H1 (cell line): Measurements from ENCODE around the gene CTU1. TPM values are rescaled to one million over a fixed set of nuclear protein-coding genes. Genes with fewer than 3 reads are reported as not detected.
A peak's percentile ranks its signal among the peaks of the same experiment; 100 is the strongest.

Experiments
- CTCF ChIA-PET: fragments of 300-600 bp; sonication (Branson Sonifier 250); formaldehyde crosslinking; loops from one replicate; lab custom pipeline; 2021; ENCODE audit not compliant: partially characterized antibody; lab: Charles Lee
- POLR2A ChIA-PET: fragments of 300-600 bp; sonication (Branson Sonifier 250); formaldehyde crosslinking; loops from one replicate; lab custom pipeline; 2021; ENCODE audit warnings: inconsistent platforms; ENCODE audit not compliant: partially characterized antibody; lab: Charles Lee
- DNase-seq, 2 experiments: peaks; one replicate each; pipeline versions ENCODE4 v3.0.0 to v3.0.0-alpha.2; 2010 to 2022; ENCODE audit warnings: low spot score in 2 of 2, low read depth in 1 of 2, mixed read lengths in 1 of 2
- FAIRE-seq: peaks from 2 replicates; lab custom pipeline; 2011; peaks lifted over from hg19 to GRCh38; lab: Jason Lieb, UNC
- H2AFZ ChIP-seq: 2 replicates; pipeline ENCODE4 v1.8.1; 2012; ENCODE audit warnings: low read length, inconsistent platforms
- H2AK5ac ChIP-seq: 2 replicates; pipeline ENCODE4 v1.6.1; 2013; ENCODE audit warnings: low read depth, low read length
- H2BK120ac ChIP-seq: replicated peaks from 2 replicates; pipeline ENCODE3; 2013; ENCODE audit warnings: low read depth, low read length, inconsistent platforms
- H2BK12ac ChIP-seq: 2 replicates; pipeline ENCODE4 v1.6.1; 2013; ENCODE audit warnings: low read depth, low read length
- H2BK15ac ChIP-seq: 2 replicates; pipeline ENCODE4 v1.6.1; 2013; ENCODE audit warnings: low read length
- H2BK20ac ChIP-seq: 2 replicates; pipeline ENCODE4 v1.6.1; 2013; ENCODE audit warnings: low read length
- H2BK5ac ChIP-seq: 2 replicates; pipeline ENCODE4 v1.6.1; 2013; ENCODE audit warnings: low read depth, low read length
- H3K14ac ChIP-seq: 2 replicates; pipeline ENCODE4 v1.6.1; 2013; ENCODE audit warnings: inconsistent platforms; ENCODE audit not compliant: insufficient read length
- H3K18ac ChIP-seq: 2 replicates; pipeline ENCODE4 v1.6.1; 2013; ENCODE audit warnings: low read length; ENCODE audit errors: extremely low read depth
- H3K23ac ChIP-seq: 2 replicates; pipeline ENCODE4 v1.6.1; 2013; ENCODE audit warnings: inconsistent platforms; ENCODE audit not compliant: insufficient read length
- H3K23me2 ChIP-seq: 2 replicates; pipeline ENCODE4 v1.6.1; 2013; ENCODE audit warnings: low read depth, low read length
- H3K27ac ChIP-seq: 2 replicates; pipeline ENCODE4 v1.6.1; 2011; ENCODE audit warnings: low read depth, low read length, inconsistent platforms
- H3K27me3 ChIP-seq, 4 experiments: replicated peaks in 1 of 4; 1 replicate in 1 of 4; 2 replicates in 3 of 4; pipeline versions ENCODE4 v1.6.1 to v1.8.1; 2011 to 2013; ENCODE audit warnings: low read length in 3 of 4, mild to moderate bottlenecking in 3 of 4, inconsistent platforms in 2 of 4, mixed read lengths in 2 of 4, moderate library complexity in 1 of 4; ENCODE audit not compliant: control insufficient read depth in 3 of 4, insufficient read depth in 3 of 4; ENCODE audit errors: extremely low read depth in 1 of 4
- H3K36me3 ChIP-seq, 4 experiments: 2 replicates each; pipeline versions ENCODE4 v1.6.1 to v1.8.1; 2011 to 2013; ENCODE audit warnings: mild to moderate bottlenecking in 4 of 4, low read length in 3 of 4, moderate library complexity in 2 of 4, control low read depth in 1 of 4, inconsistent platforms in 1 of 4; ENCODE audit not compliant: insufficient read depth in 4 of 4, control insufficient read depth in 2 of 4
- H3K4ac ChIP-seq: replicated peaks from 2 replicates; pipeline ENCODE3; 2013; ENCODE audit warnings: low read length, low read depth, mixed read lengths, inconsistent platforms; ENCODE audit not compliant: insufficient read length
- H3K4me1 ChIP-seq, 4 experiments: replicated peaks in 1 of 4; 1 replicate in 1 of 4; 2 replicates in 3 of 4; pipeline versions ENCODE4 v1.6.1 to v1.8.1; 2011 to 2013; ENCODE audit warnings: low read length in 3 of 4, inconsistent platforms in 2 of 4, mixed read lengths in 1 of 4; ENCODE audit not compliant: insufficient read depth in 4 of 4, control insufficient read depth in 3 of 4
- H3K4me2 ChIP-seq, 2 experiments: 2 replicates each; pipeline versions ENCODE4 v1.6.1 to v1.8.1; 2011 to 2013; ENCODE audit warnings: low read depth in 2 of 2, low read length in 2 of 2, control low read depth in 1 of 2, inconsistent platforms in 1 of 2, mild to moderate bottlenecking in 1 of 2; ENCODE audit not compliant: insufficient read depth in 1 of 2
- H3K4me3 ChIP-seq, 4 experiments: fragments of 200-600, 300-600 bp in 1 of 4; sonication (generic), shearing (Covaris generic), sonication (Bioruptor Twin) in 1 of 4; 2 replicates each; pipeline versions ENCODE4 v1.5.1 to v1.8.1; 2011 to 2016; ENCODE audit warnings: low read length in 4 of 4, low read depth in 3 of 4, control low read depth in 2 of 4, inconsistent platforms in 2 of 4, mild to moderate bottlenecking in 2 of 4, mixed read lengths in 1 of 4, moderate library complexity in 1 of 4; ENCODE audit not compliant: insufficient read depth in 2 of 4; ENCODE audit errors: extremely low read depth in 1 of 4
- H3K56ac ChIP-seq: replicated peaks from 2 replicates; pipeline ENCODE3; 2013; ENCODE audit warnings: low read depth, mild to moderate bottlenecking, mixed read lengths, low read length, inconsistent platforms; ENCODE audit not compliant: insufficient read length
- H3K79me1 ChIP-seq: 2 replicates; pipeline ENCODE4 v1.6.1; 2013; ENCODE audit warnings: low read depth, low read length, control low read depth
- H3K79me2 ChIP-seq, 2 experiments: 2 replicates each; pipeline versions ENCODE4 v1.6.1 to v1.8.1; 2012 to 2013; ENCODE audit warnings: low read length in 2 of 2, mild to moderate bottlenecking in 2 of 2, inconsistent platforms in 1 of 2; ENCODE audit not compliant: insufficient read depth in 2 of 2, control insufficient read depth in 1 of 2
- H3K9ac ChIP-seq, 4 experiments: replicated peaks in 1 of 4; 1 replicate in 1 of 4; 2 replicates in 3 of 4; pipeline versions ENCODE4 v1.6.1 to v1.8.1; 2011 to 2013; ENCODE audit warnings: low read depth in 3 of 4, low read length in 3 of 4, control low read depth in 2 of 4, mild to moderate bottlenecking in 2 of 4, moderate library complexity in 2 of 4, inconsistent platforms in 1 of 4; ENCODE audit errors: extremely low read depth in 1 of 4
- H3K9me3 ChIP-seq, 2 experiments: 2 replicates each; pipeline versions ENCODE4 v1.6.1 to v1.8.1; 2012 to 2013; ENCODE audit warnings: mild to moderate bottlenecking in 2 of 2, moderate library complexity in 2 of 2, control low read depth in 1 of 2, inconsistent platforms in 1 of 2, low read depth in 1 of 2, low read length in 1 of 2, mixed read lengths in 1 of 2; ENCODE audit not compliant: insufficient read depth in 2 of 2
- H4K20me1 ChIP-seq, 2 experiments: replicated peaks in 1 of 2; 2 replicates each; pipeline versions ENCODE3 to v1.8.1; 2011 to 2013; ENCODE audit warnings: inconsistent platforms in 2 of 2, low read length in 2 of 2, mild to moderate bottlenecking in 1 of 2; ENCODE audit not compliant: insufficient read depth in 2 of 2, control insufficient read depth in 1 of 2
- H4K5ac ChIP-seq: 2 replicates; pipeline ENCODE4 v1.6.1; 2013; ENCODE audit warnings: low read length, low read depth, mixed read lengths, inconsistent platforms; ENCODE audit not compliant: insufficient read length
- H4K8ac ChIP-seq: 2 replicates; pipeline ENCODE4 v1.8.0; 2013; ENCODE audit warnings: mild to moderate bottlenecking, moderate library complexity, low read length, inconsistent platforms; ENCODE audit not compliant: insufficient read depth; ENCODE audit errors: extremely low read depth
- H4K91ac ChIP-seq: replicated peaks from 2 replicates; pipeline ENCODE3; 2013; ENCODE audit warnings: low read length, mixed read lengths, inconsistent platforms; ENCODE audit not compliant: insufficient read length
- EP300 ChIP-seq, 2 experiments: IDR thresholded peaks; 1 replicate in 1 of 2; 2 replicates in 1 of 2; pipeline ENCODE4 v1.6.1; 2011 to 2012; ENCODE audit warnings: low read depth in 2 of 2, low read length in 2 of 2, mild to moderate bottlenecking in 2 of 2, borderline replicate concordance in 1 of 2, inconsistent platforms in 1 of 2, moderate library complexity in 1 of 2
- HDAC6 ChIP-seq: IDR thresholded peaks from one replicate; pipeline ENCODE4 v1.7.1; 2012; ENCODE audit warnings: low read depth, mild to moderate bottlenecking, inconsistent platforms, low read length, moderate library complexity
- JUN ChIP-seq: IDR thresholded peaks from 2 replicates; pipeline ENCODE4 v1.6.1; 2011; ENCODE audit warnings: low read depth, mild to moderate bottlenecking, improper control_type of control experiment, low read length
- RAD21 ChIP-seq, 2 experiments: IDR thresholded peaks in 1 of 2; conservative IDR thresholded peaks in 1 of 2; 2 replicates each; pipeline ENCODE4 v1.6.1; 2011; ENCODE audit warnings: low read depth in 2 of 2, low read length in 2 of 2, improper control_type of control experiment in 1 of 2, inconsistent platforms in 1 of 2, mild to moderate bottlenecking in 1 of 2, moderate library complexity in 1 of 2
- RFX5 ChIP-seq: IDR thresholded peaks from 2 replicates; pipeline ENCODE4 v1.6.1; 2011; ENCODE audit warnings: low read depth, low read length, improper control_type of control experiment, borderline replicate concordance
- SIN3A ChIP-seq, 2 experiments: IDR thresholded peaks in 1 of 2; conservative IDR thresholded peaks in 1 of 2; 2 replicates each; pipeline ENCODE4 v1.6.1; 2011 to 2012; ENCODE audit warnings: low read length in 2 of 2, improper control_type of control experiment in 1 of 2, low read depth in 1 of 2, mild to moderate bottlenecking in 1 of 2
- TBP ChIP-seq: IDR thresholded peaks from 2 replicates; pipeline ENCODE4 v1.6.1; 2011; ENCODE audit warnings: low read depth, low read length, improper control_type of control experiment
- YY1 ChIP-seq: IDR thresholded peaks from 2 replicates; pipeline ENCODE4 v1.6.1; 2011; ENCODE audit warnings: low read depth, mild to moderate bottlenecking, low read length
- WGBS, 2 experiments: shearing (Covaris generic) in 1 of 2; methylation state at CpG; one replicate each; pipeline versions ENCODE4 v1.1.6 to v1.1.7; 2013 to 2015; ENCODE audit warnings: low lambda C conversion rate in 2 of 2, mixed read lengths in 2 of 2, inconsistent platforms in 1 of 2, low coverage in 1 of 2, missing lambda C conversion rate in 1 of 2; ENCODE audit not compliant: insufficient replicate concordance in 2 of 2, insufficient coverage in 1 of 2, insufficient read length in 1 of 2; ENCODE audit errors: extremely low coverage in 1 of 2, missing lambda C conversion rate in 1 of 2; 5-methylcytosine and 5-hydroxymethylcytosine counted together
- polyA plus RNA-seq, 7 experiments: library from polyadenylated mRNA; depleted of rRNA in 3 of 7; stranded (reverse) in 5 of 7; unstranded in 2 of 7; fragments of >200 nt in 5 of 7; fragments of 200-250 nt in 2 of 7; gene quantifications; 1 replicate in 5 of 7; 2 replicates in 1 of 7; 4 replicates in 1 of 7; pipeline versions ENCODE4 v1.2.1 to v1.2.3, GENCODE V29; 2011 to 2013; ENCODE audit warnings: missing spikeins in 2 of 7, mixed read lengths in 2 of 7
- total RNA-seq: library from RNA; stranded (reverse); fragmentation: NEBNext Ultra II Directional; extraction: Animal tissue kit (Norgen Biotek cat#: 25700); gene quantifications from 2 replicates; pipeline ENCODE4 v1.2.1, GENCODE V29; 2021
- TF ChIP-seq, protein P1 (sequence below), 3 experiments: IDR thresholded peaks; 1 replicate in 2 of 3; 2 replicates in 1 of 3; pipeline versions ENCODE4 v1.5.1 to v1.6.1; 2011; ENCODE audit warnings: low read length in 3 of 3, mild to moderate bottlenecking in 3 of 3, inconsistent platforms in 2 of 3, low read depth in 1 of 3, moderate library complexity in 1 of 3; ENCODE audit not compliant: insufficient read depth in 1 of 3; ENCODE audit errors: control extremely low read depth in 1 of 3

Gene CTU1
- total and polyA plus RNA-seq, 2 of the 8 experiments (the other 6 are each of a cell fraction or from before 2014, with no cell fraction given) = 4.6 to 7.2 TPM

DNA sequence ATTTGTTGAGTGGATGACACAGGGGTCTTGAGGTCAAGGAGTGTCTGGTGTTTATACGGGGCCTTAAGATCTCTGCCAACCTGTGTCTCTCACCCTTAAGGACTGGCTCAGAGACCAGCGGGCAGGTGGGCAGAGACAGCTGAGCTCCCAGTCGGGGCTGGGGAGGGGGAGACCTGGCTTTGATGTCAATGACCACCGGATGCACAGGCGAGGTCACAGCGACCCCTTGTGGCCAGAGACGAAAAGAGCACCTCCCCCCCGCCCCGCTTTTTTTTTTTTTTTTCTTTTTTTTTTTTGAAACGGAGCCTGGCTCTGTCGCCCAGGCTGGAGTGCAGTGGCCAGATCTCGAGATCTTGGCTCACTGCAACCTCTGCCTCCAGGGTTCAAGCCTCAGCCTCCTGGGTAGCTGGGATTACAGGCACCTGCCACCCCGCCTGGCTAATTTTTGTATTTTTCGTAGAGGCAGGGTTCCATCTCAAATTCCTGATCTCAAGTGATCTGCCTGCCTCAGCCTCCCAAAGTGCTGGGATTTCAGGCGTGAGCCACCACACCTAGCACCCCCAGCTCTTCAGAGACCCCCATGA is 13.4 kb downstream of the CTU1 start:
- Histone ChIP-seq H3K56ac (no peak overlapping the region), H2BK5ac (no peak overlapping the region), H3K14ac (no peak overlapping the region), H2BK120ac (no peak overlapping the region), H3K23ac (no peak overlapping the region), H3K79me2 (no peaks in the 10 kb centered on the region), H3K36me3 (no peaks in the 10 kb centered on the region), H3K18ac (no peak overlapping the region), H3K4ac (no peak overlapping the region), H2AFZ (no peak overlapping the region), H3K9ac (no peak overlapping the region), H4K5ac (no peak overlapping the region), H3K23me2 (no peaks in the 10 kb centered on the region), H3K4me3 (no peak overlapping the region), H3K4me1 (peaks cover 0 to 6% (median 2%) of the 10 kb centered on the region in 4 experiments; a peak in 5 of 7 replicates), H3K9me3 (no peaks in the 10 kb centered on the region), H4K8ac (no peak overlapping the region), H2BK20ac (no peak overlapping the region; the same call in 1 of the 2 replicates), H2AK5ac (no peak overlapping the region), H2BK12ac (no peak overlapping the region), H4K20me1 (peaks cover 0 to 3% of the 10 kb centered on the region in 2 experiments), H3K4me2 (no peak overlapping the region), H2BK15ac (no peak overlapping the region), H4K91ac (no peak overlapping the region), H3K27ac (no peak overlapping the region), H3K79me1 (no peaks in the 10 kb centered on the region; the same call in 1 of the 2 replicates), H3K27me3 (no peaks in the 10 kb centered on the region; a peak in 1 of 7 replicates)
- DNase-seq (peak in 1 of 2 experiments; percentile 83), FAIRE-seq (no peak)
- WGBS, 2 experiments = 49% methylated on average over 6 of the region's 15 CpGs; no CpG with 5 or more reads in 1 of the 2 experiments
- ChIA-PET CTCF (interaction anchor here (0.6 to 8.3 kb wide), 31 partner anchors 9 to 1029 kb away, joined by 3 to 269 read pairs (median 5); partner anchors contain the start of genes KLK10, KLK11, KLK13 and KLK4), POLR2A (interaction anchor here (0.6 to 1.4 kb wide), 3 partner anchors 73 to 299 kb away, joined by 3 to 4 read pairs (median 3); no protein-coding TSS in a partner anchor)
- peak; percentile 89 to 91 for TF ChIP-seq RAD21 (IDR thresholded peaks at IDR 0.05 in 1 of 2, conservative IDR thresholded peaks at IDR 0.05 in 1 of 2; ENCODE audit: low read depth in 2 of 2, low read length in 2 of 2)
- TF ChIP-seq HDAC6 = no peak
- TF ChIP-seq SIN3A (conservative IDR thresholded peaks at IDR 0.05 in 1 of 2, IDR thresholded peaks at IDR 0.05 in 1 of 2; ENCODE audit: low read depth in 1 of 2, low read length in 2 of 2) = 0 out of 4 replicates have a peak, but pooled peaks of 1 of the 2 experiments have one; percentile 40
- no peak for TF ChIP-seq EP300 (IDR thresholded peaks at IDR 0.05; ENCODE audit: borderline replicate concordance in 1 of 2, low read depth in 2 of 2, low read length in 2 of 2)
- TF ChIP-seq RFX5 = no peak
- no peak for TF ChIP-seq JUN
- TF ChIP-seq TBP = no peak
- TF ChIP-seq, protein P1, sequence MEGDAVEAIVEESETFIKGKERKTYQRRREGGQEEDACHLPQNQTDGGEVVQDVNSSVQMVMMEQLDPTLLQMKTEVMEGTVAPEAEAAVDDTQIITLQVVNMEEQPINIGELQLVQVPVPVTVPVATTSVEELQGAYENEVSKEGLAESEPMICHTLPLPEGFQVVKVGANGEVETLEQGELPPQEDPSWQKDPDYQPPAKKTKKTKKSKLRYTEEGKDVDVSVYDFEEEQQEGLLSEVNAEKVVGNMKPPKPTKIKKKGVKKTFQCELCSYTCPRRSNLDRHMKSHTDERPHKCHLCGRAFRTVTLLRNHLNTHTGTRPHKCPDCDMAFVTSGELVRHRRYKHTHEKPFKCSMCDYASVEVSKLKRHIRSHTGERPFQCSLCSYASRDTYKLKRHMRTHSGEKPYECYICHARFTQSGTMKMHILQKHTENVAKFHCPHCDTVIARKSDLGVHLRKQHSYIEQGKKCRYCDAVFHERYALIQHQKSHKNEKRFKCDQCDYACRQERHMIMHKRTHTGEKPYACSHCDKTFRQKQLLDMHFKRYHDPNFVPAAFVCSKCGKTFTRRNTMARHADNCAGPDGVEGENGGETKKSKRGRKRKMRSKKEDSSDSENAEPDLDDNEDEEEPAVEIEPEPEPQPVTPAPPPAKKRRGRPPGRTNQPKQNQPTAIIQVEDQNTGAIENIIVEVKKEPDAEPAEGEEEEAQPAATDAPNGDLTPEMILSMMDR (IDR thresholded peaks at IDR 0.05; ENCODE audit: control extremely low read depth in 1 of 3, insufficient read depth in 1 of 3, low read depth in 1 of 3, low read length in 3 of 3) = peak; percentile 65 to 86 (median 77)
- TF ChIP-seq YY1 = no peak
